ENCODE measurements around the gene ZFAND2B. TPM values are rescaled to one million over a fixed set of nuclear protein-coding genes. Genes with fewer than 3 reads are reported as not detected.

ZFAND2B gene
- total RNA-seq, 1 donor from 2014 or later: 40.1 TPM

Other genes starting within 250 kb of the ZFAND2B start
- not detected in 2 replicates for gene CDK5R2, start 247.1 kb upstream of the ZFAND2B start, total RNA-seq
- not detected in 2 replicates for gene FEV, start 221.6 kb upstream of the ZFAND2B start, total RNA-seq
- gene CRYBA2, start 213.4 kb upstream of the ZFAND2B start, total RNA-seq: not detected in 2 replicates
- gene CFAP65, start 165.3 kb upstream of the ZFAND2B start, total RNA-seq: under 0.01 TPM in 1 of 2 replicates, not detected in the other
- gene IHH, start 145.9 kb upstream of the ZFAND2B start, total RNA-seq: not detected in 2 replicates
- gene NHEJ1, start 46.0 kb upstream of the ZFAND2B start, total RNA-seq: 15.2 and 20.9 TPM in 2 replicates
- 0.43 and 0.48 TPM in 2 replicates for gene SLC23A3, start 36.8 kb upstream of the ZFAND2B start, total RNA-seq
- 30.1 and 30.9 TPM in 2 replicates for gene CNPPD1, start 29.9 kb upstream of the ZFAND2B start, total RNA-seq
- 56.9 and 72.7 TPM in 2 replicates for gene RETREG2, start 28.5 kb upstream of the ZFAND2B start, total RNA-seq
- 38.8 and 55.2 TPM in 2 replicates for gene ABCB6, start 12.2 kb downstream of the ZFAND2B start, total RNA-seq
- gene ATG9A, start 22.9 kb downstream of the ZFAND2B start, total RNA-seq: 20.9 and 34.0 TPM in 2 replicates
- 55.6 and 68.7 TPM in 2 replicates for gene ANKZF1, start 23.0 kb downstream of the ZFAND2B start, total RNA-seq
- 6.6 and 7.2 TPM in 2 replicates for gene GLB1L, start 38.7 kb downstream of the ZFAND2B start, total RNA-seq
- 25.5 and 36.0 TPM in 2 replicates for gene STK16, start 38.7 kb downstream of the ZFAND2B start, total RNA-seq
- gene TUBA4B, start 46.5 kb downstream of the ZFAND2B start, total RNA-seq: not detected in 2 replicates
- 75.5 and 161 TPM in 2 replicates for gene TUBA4A, start 47.1 kb downstream of the ZFAND2B start, total RNA-seq
- gene DNAJB2, start 72.6 kb downstream of the ZFAND2B start, total RNA-seq: 50.5 and 50.6 TPM in 2 replicates
- 0.21 and 2.2 TPM in 2 replicates for gene PTPRN, start 102.6 kb downstream of the ZFAND2B start, total RNA-seq
- not detected in 2 replicates for gene RESP18, start 126.0 kb downstream of the ZFAND2B start, total RNA-seq
- 39.6 and 87.2 TPM in 2 replicates for gene DNPEP, start 181.1 kb downstream of the ZFAND2B start, total RNA-seq
- not detected in 2 replicates for gene DES, start 211.6 kb downstream of the ZFAND2B start, total RNA-seq
- 1.5 and 4.8 TPM in 2 replicates for gene SPEG, start 228.1 kb downstream of the ZFAND2B start, total RNA-seq